Neutrophil (primary cell): Measurements from ENCODE around the gene PKD1.
A peak's percentile ranks its signal among the peaks of the same experiment; 100 is the strongest.

Experiments
- H3K27ac ChIP-seq: fragments of 200-600 bp; sonication (generic); 2 replicates; pipeline ENCODE4 v1.5.1; 2016; ENCODE audit warnings: mild to moderate bottlenecking, moderate library complexity
- H3K27me3 ChIP-seq: fragments of 200-600 bp; sonication (generic); 2 replicates; pipeline ENCODE4 v1.6.0; 2016; ENCODE audit warnings: mild to moderate bottlenecking
- H3K36me3 ChIP-seq: fragments of 200-600 bp; sonication (generic); 2 replicates; pipeline ENCODE4 v1.5.1; 2017
- H3K4me1 ChIP-seq, 2 experiments: fragments of 200-600 bp in 1 of 2; sonication (generic) in 1 of 2; 1 replicate in 1 of 2; 2 replicates in 1 of 2; pipeline versions ENCODE4 v1.5.1 to v1.6.1; 2013 to 2016; ENCODE audit warnings: low read depth in 1 of 2, low read length in 1 of 2, mild to moderate bottlenecking in 1 of 2, moderate library complexity in 1 of 2; ENCODE audit not compliant: control insufficient read depth in 1 of 2, insufficient read depth in 1 of 2
- H3K4me3 ChIP-seq, 2 experiments: fragments of 200-600 bp in 1 of 2; sonication (generic) in 1 of 2; 1 replicate in 1 of 2; 2 replicates in 1 of 2; pipeline ENCODE4 v1.5.1; 2013 to 2016; ENCODE audit warnings: low read depth in 1 of 2, low read length in 1 of 2, mild to moderate bottlenecking in 1 of 2, moderate library complexity in 1 of 2
- H3K9me3 ChIP-seq: fragments of 200-600 bp; sonication (generic); 2 replicates; pipeline ENCODE4 v1.5.1; 2016
- CTCF ChIP-seq: fragments of 200-600 bp; sonication (generic); IDR thresholded peaks from 2 replicates; pipeline ENCODE4 v1.5.1; 2016; ENCODE audit warnings: antibody characterized with exemption

The PKD1 gene

GRCh38 chr16:2048116-2048543 lies 87.6 kb downstream of the PKD1 start:
- Histone ChIP-seq H3K4me1 (peaks cover 13 to 17% of the 10 kb centered on the region in 2 experiments), H3K27ac (peak overlapping the region; percentile 66), H3K27me3 (peaks cover 14% of the 10 kb centered on the region), H3K36me3 (peaks cover 32% of the 10 kb centered on the region), H3K4me3 (peak overlapping the region; percentile 86 to 89), H3K9me3 (no peaks in the 10 kb centered on the region)
- no peak for TF ChIP-seq CTCF

- peak within 1 kb of the TSS; percentile 86 to 89 for H3K4me3 ChIP-seq
- H3K27me3 ChIP-seq, result peaks cover 14% of the 10 kb centered on the region
- peak within 1 kb of the TSS; percentile 66 for H3K27ac ChIP-seq
- peaks cover 13 to 17% of the 10 kb centered on the region in 2 experiments for H3K4me1 ChIP-seq
- peaks cover 25% of the 10 kb centered on the region for H3K36me3 ChIP-seq
- TF ChIP-seq CTCF, result peak; percentile 77
- H3K9me3 ChIP-seq, result no peaks in the 10 kb centered on the region
These were observed 88.2 kb downstream of the PKD1 start, which contains the start of the genes NTHL1 and TSC2 for GRCh38 chr16:2047330-2048115. NTHL1 (minus strand) TSS chr16:2047834; CDS start chr16:2047823, 11 bp downstream. TSC2 (plus strand) TSS chr16:2047985; CDS start chr16:2048616, 631 bp downstream.

- Histone ChIP-seq H3K36me3 (peaks cover 19% of the 10 kb centered on the region), H3K4me3 (peak overlapping the region; percentile 86 to 89), H3K9me3 (no peaks in the 10 kb centered on the region), H3K27me3 (peaks cover 14% of the 10 kb centered on the region), H3K4me1 (peaks cover 13 to 17% of the 10 kb centered on the region in 2 experiments), H3K27ac (no peak overlapping the region)
- no peak for TF ChIP-seq CTCF
These were observed 88.8 kb downstream of the PKD1 start for GRCh38 chr16:2046893-2047329.

- Histone ChIP-seq H3K36me3 (peaks cover 13% of the 10 kb centered on the region), H3K9me3 (no peaks in the 10 kb centered on the region), H3K4me3 (no peak overlapping the region), H3K4me1 (peaks cover 13 to 17% of the 10 kb centered on the region in 2 experiments), H3K27ac (no peak overlapping the region), H3K27me3 (peaks cover 14% of the 10 kb centered on the region)
- no peak for TF ChIP-seq CTCF
These were observed 89.5 kb downstream of the PKD1 start for GRCh38 chr16:2045965-2046892.

GRCh38 chr16:2044541-2044940 lies 91.2 kb downstream of the PKD1 start:
- peaks cover 13 to 17% of the 10 kb centered on the region in 2 experiments for H3K4me1 ChIP-seq
- TF ChIP-seq CTCF, result no peak
- no peak overlapping the region for H3K4me3 ChIP-seq
- no peak overlapping the region for H3K27ac ChIP-seq
- H3K36me3 ChIP-seq, result no peaks in the 10 kb centered on the region
- no peaks in the 10 kb centered on the region for H3K9me3 ChIP-seq
- H3K27me3 ChIP-seq, result peaks cover 14% of the 10 kb centered on the region
